HG03378 (cell line): Measurements from ENCODE around the gene SMCO4.
A peak's percentile ranks its signal among the peaks of the same experiment; 100 is the strongest.

Experiments
- ATAC-seq: cut with Tn5 transposase; IDR thresholded peaks from one replicate; pipeline ENCODE4 v1.9.1; 2021; ENCODE audit warnings: mild to moderate bottlenecking, moderate library complexity; ENCODE audit not compliant: unreplicated experiment

SMCO4 gene

DNA sequence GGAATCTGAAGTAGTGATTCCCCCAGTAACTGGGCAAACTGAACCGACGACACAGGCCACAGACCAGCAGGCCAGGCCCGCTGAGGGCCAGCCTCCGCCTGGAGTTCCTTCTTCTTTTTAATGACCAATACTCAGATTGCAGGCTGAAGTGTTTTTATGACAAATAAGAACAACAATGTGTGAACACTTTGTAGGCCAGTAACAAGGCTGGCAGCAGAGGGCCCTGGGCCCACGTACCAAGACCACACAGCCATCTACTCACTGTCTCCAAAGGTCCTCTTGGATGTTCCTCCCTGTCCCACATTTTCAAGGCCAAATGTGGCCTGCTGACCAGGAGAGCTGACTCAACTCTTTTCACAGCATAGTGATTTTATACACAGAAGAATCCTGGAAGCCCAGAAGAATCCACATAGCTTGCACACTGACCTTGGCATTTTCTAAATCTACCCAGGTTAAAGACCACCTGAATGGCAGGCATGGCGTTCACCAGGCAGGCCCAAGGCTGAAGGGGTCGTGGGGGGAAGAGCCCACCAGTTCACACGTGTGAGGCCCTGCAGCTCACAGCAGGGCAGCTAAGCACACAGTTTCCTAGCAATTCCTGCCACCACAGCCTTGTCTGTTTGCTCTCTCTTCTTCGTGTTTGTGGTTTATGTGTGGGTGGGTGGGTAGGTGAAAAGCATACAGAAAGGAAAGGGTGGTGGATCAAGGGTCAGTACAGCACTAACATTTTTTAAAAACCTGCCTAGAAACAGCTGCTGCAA is 13.3 kb downstream of the SMCO4 start:
- peak; percentile 35 for ATAC-seq

DNA sequence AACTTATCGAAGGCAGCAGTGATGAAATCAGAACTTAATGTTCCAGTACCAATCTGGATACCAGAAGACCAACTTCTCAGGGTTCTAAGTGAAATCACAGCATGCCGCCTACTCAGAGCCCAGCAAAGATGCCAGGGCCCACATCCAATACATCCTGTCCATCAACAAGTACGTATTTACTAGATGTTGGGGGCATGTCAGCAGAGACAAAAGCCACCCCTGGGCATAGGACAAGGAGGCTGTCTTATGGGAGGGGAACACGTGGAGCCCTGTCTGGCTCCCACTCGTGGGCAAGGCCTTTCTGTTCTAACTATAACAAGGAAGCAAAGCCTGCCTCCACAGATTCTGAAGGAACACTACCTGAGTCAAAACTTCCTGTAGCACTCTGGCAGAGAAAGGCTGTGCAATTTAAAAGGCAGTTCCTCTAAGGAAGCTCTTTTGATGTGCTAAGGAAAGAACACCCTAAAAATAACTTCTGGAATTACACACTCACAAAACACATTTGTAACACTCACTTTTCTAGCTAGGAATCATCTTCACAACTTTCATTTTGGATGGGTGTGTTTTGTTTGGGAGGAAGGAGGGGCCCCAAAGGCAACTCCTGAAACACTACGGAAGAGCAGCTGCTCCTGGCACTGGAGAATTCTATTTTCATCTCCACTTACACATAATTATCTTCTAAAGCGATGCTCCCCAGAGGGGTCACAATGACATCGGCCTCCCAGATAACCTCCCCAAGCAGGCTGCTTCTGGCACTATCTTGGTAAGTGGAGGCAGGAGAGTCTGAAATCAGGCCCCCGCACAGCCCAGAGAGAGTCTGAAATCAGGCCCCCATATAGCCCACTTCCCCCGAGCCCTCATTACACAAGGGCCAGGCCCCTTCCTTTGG is 14.2 kb downstream of the SMCO4 start:
- ATAC-seq, result no peak

DNA sequence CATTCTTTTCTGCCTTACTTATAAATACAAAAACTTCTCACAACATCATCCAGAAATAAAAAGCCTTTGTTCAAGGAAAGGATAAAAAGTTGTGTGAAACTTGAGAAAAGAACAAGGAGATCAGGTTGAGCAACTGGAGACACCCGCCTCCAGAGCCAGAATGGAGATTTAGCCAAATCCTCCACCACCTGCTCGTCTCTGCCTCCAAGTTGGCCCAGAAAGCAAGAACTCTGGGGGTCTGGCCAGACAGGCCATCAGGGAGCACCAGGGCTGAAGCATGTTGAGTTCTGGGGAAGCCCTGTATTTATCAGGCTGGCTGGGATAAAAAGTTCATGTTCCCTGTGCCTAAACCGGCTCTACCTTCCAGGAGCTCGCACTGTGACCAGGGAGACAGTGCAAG is 14.9 kb downstream of the SMCO4 start:
- no peak for ATAC-seq

DNA sequence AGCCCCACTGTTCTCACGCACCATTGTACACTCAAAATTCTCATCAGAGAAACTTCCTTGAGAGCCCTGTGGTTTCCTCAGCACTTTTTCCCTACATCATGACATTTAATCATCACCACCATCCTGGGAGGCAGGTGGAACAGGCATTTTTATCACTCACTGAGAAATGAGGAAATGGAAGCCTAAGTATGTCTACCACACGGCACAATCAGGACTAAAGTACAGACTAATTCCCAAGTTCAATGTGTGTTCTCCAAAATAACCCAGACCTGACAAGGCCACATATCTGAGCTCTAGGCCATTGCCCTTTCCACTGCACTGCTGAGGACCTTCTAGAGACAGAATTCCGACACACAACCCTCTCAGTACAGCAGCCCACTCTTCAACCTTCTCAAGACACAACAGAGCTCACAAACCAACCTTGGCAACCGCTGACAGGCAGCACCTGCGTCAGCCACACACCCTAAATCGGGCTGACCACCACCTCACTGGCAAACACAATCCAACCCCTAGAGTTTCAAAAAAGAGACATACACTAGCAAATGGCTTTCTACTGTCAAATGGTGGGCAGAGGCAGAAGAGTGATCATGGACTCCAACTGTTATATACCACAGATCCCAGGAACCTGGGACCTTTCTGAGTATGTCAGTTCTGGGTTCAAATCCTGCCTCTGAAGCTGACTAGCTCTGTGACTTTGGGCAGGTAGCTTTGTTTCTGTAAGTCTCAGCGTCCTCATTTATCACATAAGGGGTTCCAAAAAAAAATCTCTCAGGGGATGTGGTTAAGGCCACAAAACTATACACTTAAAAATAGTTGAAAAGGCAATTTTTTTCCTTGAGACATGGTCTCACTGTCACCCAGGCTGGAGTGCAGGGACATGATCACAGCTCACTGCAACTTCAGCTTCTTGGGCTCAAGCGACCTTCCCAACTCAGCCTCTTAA is 16.3 kb downstream of the SMCO4 start:
- ATAC-seq, result no peak

DNA sequence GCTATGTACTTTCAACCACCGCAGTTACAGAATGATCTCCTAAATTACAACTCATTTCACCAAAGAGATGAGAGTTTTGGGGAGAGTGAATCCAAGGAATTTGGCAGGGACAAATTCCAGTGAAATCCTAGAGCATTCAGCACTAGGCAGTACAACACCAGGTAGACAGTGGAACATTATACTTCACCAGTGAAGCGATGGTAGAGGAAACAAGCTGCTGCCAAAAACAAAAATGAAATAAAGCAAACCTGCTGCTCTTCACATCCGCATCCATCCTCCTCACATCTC is 16.9 kb downstream of the SMCO4 start:
- ATAC-seq, result no peak

DNA sequence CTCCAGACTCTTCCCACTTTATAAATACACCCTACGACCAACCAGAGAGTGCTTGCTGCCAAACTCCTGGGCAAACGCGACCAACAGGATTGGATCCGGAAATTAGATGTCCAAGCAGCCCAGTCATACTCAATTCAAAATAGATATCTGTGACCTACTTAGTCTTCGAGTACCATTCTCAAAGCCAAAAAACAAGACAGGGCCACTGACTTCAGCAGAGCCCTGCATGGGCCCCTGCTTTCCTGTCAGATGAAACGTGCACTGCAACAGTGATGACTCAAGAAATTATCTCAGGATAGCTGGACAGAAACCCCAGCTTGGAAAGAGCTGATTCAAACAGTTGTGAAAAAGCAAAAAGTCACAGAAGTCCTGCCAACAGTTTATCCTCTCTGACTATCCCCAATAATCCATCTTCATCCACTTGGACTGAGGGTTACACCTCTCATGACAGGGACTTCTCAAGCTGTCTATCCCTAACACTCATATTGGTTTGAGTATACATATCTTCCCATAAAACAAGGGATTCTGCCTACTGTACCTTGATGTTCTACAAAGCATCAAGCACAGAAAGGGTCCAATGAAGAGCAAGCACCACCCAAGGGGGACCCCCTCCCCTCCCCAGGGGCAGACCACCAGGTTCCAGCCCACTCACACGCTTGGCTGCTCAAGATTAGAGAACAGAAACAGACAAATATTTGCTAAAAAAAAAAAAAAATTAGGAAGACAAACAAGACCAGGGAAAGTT is 17.4 kb downstream of the SMCO4 start:
- peak; percentile 26 for ATAC-seq

DNA sequence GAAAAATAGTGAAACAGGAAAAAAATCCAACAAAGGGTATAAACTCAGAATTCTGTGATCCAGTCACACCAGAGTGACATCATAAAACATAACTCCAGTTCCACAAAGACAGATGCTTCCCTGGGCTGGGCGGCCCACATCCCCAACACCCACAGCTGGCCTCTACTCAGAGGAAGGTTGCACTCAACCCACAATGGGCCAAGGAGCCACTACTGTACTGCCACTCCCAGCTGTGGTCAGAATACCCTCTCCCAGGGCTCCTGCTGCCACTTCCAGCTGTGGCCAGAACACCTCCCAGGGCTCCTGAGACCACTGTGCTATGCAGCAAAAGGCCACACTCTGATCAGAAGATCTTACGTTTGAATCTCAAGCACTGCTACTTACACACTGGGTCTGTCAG is 18.3 kb downstream of the SMCO4 start:
- no peak for ATAC-seq

DNA sequence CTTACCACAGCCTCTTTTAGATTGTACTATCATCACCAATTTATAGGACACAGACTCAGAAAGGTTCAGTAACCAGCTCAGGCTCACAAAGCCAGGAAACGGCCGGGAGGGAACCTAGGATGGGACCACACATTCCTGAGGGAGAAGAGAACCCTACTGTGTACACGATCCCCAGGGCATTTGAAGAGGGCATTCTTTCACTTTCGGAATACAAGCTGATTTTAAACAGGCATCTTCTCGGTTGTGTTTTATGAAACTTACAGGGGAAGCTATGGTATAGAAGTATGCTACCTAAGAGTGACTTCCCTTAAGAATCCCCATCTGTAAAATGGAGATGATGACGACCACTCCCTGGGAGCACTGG is 19.0 kb downstream of the SMCO4 start:
- ATAC-seq, result peak; percentile 43

DNA sequence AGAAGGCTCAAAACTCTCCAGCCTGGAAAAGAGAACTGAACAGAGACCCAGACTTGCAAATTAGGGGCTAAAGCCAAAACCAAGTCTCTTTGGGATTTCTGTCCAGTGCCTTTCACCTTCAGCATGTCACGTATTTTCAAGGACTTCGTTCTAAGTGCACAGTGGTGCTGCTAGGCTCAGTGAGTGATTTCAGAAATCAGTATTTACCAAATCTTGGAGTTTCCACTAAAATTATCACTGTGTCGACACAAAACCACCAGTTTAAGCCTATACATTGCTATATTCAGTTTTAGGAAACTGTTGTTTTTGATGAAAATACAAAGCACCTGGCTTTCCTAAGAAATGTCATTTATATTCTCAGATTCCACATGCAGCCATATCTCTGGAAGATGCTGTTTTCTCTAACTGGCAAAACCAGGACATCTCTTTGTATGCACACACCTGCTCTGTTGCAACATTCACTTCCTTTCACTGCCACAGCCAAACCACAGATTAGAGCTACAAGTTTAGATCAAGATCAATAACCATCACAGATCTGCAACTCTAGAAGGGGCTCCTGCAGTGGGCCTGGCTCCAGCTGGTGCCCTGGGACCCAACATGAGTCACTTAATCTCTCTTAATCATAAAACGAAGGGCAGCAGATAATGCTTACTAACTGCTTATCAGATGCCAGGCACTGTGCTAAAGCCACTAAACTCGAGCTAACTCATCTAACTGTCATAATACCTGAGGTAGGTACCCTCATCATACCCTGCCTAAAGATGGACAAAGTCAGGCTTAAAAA is 22.3 kb downstream of the SMCO4 start:
- ATAC-seq, result no peak

DNA sequence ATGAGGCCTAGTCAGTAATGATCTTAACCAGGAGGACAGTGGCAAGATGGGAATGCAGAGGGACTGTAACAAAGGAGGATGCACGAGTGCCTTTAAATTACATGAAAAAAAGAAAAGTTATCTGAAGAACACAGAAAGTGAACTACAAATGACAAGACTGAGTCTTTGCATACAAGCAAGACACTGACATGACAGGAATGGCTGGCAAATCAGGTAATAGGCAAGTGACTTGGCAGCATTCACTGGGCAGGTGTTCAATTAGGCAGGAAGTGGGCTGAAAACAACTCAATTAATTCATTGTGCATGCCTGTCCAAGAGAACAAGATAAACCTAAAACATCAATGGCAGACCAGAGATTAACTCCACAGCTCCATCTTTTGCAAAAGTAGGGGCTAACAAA is 24.0 kb downstream of the SMCO4 start:
- no peak for ATAC-seq

DNA sequence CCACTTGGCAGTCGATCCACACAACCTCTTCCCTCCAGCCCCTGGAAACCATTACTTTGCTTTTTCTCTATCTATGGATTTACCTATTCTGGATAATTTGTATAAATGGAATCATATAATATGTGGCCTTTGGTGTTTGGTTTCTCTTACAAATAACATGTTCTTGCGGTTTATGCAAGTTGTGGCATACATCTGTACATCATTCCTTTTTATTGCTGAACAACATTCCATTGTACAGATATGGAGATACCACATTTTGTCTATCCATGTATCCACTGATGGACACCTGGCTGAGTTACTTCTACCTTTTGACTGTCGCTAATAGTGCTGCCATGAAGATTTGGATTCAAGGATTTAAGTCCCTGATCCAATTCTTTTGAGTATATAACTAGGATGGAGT is 25.1 kb downstream of the SMCO4 start:
- no peak for ATAC-seq

DNA sequence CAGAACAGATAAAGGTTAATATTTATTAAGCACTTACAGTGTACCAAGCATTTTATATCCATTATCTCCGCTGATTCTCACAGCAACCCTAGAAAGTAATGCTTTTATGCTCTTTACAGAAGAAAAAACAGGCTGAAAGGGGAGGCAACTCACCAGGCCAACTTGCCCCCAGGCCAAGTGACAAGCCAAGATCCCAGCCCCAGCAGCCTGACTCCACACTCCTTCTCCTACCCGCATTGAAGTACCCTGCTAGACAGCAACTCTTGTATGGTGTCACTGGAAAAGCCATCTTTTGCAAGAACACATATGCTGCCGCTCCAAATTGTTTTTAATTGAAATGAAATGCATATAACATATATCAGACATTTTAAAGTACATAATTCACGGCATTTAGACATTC is 25.6 kb downstream of the SMCO4 start:
- no peak for ATAC-seq

DNA sequence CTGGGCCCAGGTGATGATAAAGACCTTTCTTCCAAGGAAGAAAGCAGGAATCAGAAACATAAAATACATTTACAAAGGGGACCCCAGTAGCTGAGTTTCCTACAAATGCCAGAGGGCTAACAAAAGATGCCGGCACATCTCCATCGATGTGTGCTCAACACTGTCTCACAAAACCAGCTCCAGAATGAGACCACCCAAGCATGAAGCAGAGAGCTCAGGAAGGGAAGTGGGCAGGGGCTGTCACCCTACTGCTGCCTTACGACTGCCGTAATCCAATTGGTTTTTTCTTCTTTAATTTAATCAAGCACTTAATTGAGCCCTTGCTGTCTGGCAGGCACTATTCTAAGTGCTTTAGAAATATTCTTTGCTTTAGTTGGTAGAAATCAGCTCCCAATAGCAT is 26.1 kb downstream of the SMCO4 start:
- ATAC-seq, result no peak

DNA sequence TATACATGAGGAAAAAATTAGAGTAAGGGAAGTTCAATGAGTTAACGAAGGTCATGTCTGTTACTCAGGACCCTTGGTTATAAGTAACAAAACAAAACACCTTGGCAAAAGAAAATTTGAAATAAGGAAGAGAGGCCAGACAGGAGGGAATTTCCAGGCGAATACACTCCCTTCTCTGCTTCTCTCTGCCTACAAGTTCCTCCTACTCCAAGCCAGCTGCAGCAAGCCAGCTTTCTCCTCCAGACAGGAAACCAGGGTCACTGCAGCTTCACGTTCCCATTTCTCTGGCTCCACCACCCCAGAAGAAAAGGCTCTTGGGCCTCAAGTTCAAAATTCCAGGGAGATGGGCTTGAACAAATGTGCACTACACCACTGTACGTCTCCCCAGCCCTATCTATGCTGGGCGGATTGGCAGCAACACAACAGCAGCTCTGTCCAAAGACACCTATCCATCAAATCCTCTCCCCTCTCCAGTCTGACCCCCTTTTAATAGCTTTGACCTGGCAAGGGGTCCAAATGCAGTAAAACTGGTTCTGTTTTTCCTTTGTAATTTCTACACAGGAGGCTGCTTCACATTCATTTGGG is 27.7 kb downstream of the SMCO4 start:
- no peak for ATAC-seq

DNA sequence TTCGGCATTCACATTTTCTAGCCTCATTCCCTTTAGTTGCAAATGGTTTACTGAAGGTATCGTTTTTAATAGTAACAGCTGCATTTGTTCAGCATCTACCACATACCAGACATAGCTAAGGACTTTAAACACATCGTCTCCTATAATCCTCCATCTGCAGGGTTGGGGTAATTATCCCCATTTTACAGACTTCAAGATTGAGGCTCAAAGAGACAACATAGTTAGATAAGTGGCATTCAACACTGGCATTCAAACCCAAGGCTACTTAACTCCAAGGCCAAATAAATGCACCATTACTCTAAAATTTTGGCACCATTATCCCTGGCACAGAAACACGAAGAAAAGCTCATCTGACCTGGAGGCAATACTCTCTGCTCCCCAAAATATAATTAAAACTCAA is 28.5 kb downstream of the SMCO4 start:
- ATAC-seq, result no peak

DNA sequence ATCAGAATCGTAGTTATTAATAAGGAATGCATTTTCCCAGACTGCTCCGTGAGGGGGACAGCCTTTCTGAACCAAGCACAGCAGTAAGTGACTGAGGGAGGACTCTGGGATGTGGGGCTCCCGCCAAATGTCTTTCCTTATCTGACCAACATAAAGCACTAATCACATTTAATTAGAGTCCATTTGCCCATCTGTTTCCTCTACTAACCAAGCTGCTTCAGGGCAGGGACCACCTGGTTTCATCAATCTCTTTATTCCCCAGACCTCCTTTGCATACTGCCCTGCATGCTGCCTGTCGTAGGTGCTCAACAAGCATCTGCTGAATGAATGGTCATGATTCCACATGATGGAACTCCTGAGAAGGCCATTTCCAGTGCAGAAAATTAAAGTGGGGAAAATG is 29.4 kb downstream of the SMCO4 start:
- no peak for ATAC-seq

DNA sequence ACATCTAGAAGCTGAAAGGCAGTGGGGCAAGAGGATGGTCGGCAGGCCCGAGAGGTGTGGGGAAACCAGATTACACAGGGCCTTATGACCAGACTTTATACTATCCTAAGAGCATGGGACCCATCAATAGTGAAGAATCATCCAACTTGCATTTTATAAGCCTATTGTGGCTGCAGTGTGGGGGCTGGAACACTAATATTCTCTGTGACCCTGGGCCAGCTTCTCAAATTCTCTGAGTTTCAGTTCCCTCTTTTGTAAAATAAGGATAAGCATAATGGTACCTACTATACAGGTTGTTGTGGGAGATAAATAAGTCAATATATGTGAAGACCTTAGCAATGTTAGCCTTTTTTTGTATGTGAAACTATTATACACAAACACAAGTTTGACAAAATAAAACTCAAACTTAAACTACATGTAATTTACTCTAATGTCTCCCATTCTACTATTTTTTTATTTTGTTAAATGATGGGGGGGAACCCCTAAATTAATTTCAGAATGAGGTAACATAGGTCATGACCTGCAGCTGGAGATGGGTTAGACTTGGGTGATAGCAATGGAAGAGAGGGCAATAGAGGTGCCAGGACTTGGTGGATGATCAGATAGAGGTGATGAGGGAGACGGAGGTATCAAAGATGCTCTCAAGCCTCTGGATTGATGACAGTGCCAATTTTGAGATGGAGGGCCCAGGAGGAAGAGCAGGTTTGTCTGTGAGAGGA is 30.1 kb downstream of the SMCO4 start:
- ATAC-seq, result peak; percentile 75

DNA sequence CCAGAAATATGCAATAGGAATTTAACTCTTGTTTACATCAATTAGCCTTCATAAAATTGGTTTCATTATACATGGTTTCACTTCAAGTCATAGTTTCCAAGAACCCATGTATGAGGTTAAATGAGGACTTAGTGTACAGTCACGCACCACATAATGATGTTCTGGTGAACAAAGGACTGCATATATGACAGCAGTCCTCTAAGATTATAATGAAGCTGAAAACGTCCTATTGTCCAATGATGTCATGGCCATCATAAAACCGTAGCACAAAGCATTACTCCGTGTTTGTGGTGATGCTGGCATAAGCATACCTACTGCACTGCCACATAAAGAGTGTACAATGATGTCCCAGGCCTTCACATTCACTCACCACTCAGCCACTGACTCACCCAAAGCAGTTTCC is 31.1 kb downstream of the SMCO4 start:
- peak; percentile 95 for ATAC-seq
